Bronchial epithelial cell (primary cell): ENCODE measurements around the gene GPR21. TPM values are rescaled to one million over a fixed set of nuclear protein-coding genes. Genes with fewer than 3 reads are reported as not detected.

ENCODE experiments used
- DNase-seq: peaks from one replicate; pipeline ENCODE4 v3.0.0-alpha.2; 2010; ENCODE audit warnings: low read depth
- FAIRE-seq: peaks from 2 replicates; lab custom pipeline; 2011; peaks lifted over from hg19 to GRCh38; lab: Jason Lieb, UNC
- H3K27me3 ChIP-seq: 2 replicates; pipeline ENCODE4 v1.5.1; 2011; ENCODE audit warnings: low read length; ENCODE audit not compliant: control insufficient read depth, insufficient read depth
- H3K36me3 ChIP-seq: 2 replicates; pipeline ENCODE4 v1.5.1; 2011; ENCODE audit warnings: low read length; ENCODE audit not compliant: control insufficient read depth, insufficient read depth
- H3K4me3 ChIP-seq: 2 replicates; pipeline ENCODE4 v1.5.1; 2011; ENCODE audit warnings: mild to moderate bottlenecking, low read depth, low read length, control low read depth
- CTCF ChIP-seq: IDR thresholded peaks from 2 replicates; pipeline ENCODE4 v1.5.1; 2011; ENCODE audit warnings: mild to moderate bottlenecking, moderate library complexity, low read length, control low read depth, inconsistent platforms; ENCODE audit not compliant: insufficient read depth, severe bottlenecking
- total RNA-seq: library from RNA; depleted of rRNA; stranded (reverse); fragments of >200 nt; gene quantifications from 2 replicates; pipeline ENCODE4 v1.2.1, GENCODE V29; 2014

GPR21 gene
- 1.3 and 1.8 TPM in 2 replicates for total RNA-seq

- no peak for TF ChIP-seq CTCF
- FAIRE-seq (no peak), DNase-seq (no peak)
- Histone ChIP-seq H3K36me3 (peaks cover 7% of the 10 kb centered on the region), H3K27me3 (no peaks in the 10 kb centered on the region), H3K4me3 (no peak within 1 kb of the TSS)
These were observed at the start of gene GPR21 for GRCh38 chr9:123033352-123033751. GPR21 (plus strand) TSS chr9:123033667; CDS start chr9:123034567, 900 bp downstream.

GRCh38 chr9:122986010-122986409 lies 47.5 kb upstream of the GPR21 start:
- FAIRE-seq = no peak
- DNase-seq = no peak
- TF ChIP-seq CTCF = no peak
- no peak overlapping the region for H3K4me3 ChIP-seq
- peaks cover 7% of the 10 kb centered on the region for H3K36me3 ChIP-seq
- no peaks in the 10 kb centered on the region for H3K27me3 ChIP-seq

- Histone ChIP-seq H3K4me3 (no peak overlapping the region), H3K36me3 (peaks cover 5% of the 10 kb centered on the region), H3K27me3 (no peaks in the 10 kb centered on the region)
- no peak for DNase-seq
- TF ChIP-seq CTCF = no peak
- no peak for FAIRE-seq
These were observed 45.3 kb upstream of the GPR21 start for GRCh38 chr9:122988141-122988540.

GRCh38 chr9:122988920-122989621 lies 44.4 kb upstream of the GPR21 start:
- Histone ChIP-seq H3K27me3 (no peaks in the 10 kb centered on the region), H3K4me3 (no peak overlapping the region), H3K36me3 (peaks cover 5% of the 10 kb centered on the region)
- DNase-seq (no peak), FAIRE-seq (no peak)
- TF ChIP-seq CTCF = no peak

GRCh38 chr9:122991370-122991830 lies 42.1 kb upstream of the GPR21 start:
- Histone ChIP-seq H3K4me3 (no peak overlapping the region), H3K36me3 (peaks cover 5% of the 10 kb centered on the region), H3K27me3 (no peaks in the 10 kb centered on the region)
- FAIRE-seq = no peak
- TF ChIP-seq CTCF = peak; percentile 45
- peak; percentile 96 for DNase-seq
